ENCODE results near the gene CTNNBL1. TPM values are rescaled to one million over a fixed set of nuclear protein-coding genes. Genes with fewer than 3 reads are reported as not detected.
A peak's percentile ranks its signal among the peaks of the same experiment; 100 is the strongest.

The CTNNBL1 gene
- total RNA-seq, 1 experiment from 2014 or later, result 64.4 TPM

DNA sequence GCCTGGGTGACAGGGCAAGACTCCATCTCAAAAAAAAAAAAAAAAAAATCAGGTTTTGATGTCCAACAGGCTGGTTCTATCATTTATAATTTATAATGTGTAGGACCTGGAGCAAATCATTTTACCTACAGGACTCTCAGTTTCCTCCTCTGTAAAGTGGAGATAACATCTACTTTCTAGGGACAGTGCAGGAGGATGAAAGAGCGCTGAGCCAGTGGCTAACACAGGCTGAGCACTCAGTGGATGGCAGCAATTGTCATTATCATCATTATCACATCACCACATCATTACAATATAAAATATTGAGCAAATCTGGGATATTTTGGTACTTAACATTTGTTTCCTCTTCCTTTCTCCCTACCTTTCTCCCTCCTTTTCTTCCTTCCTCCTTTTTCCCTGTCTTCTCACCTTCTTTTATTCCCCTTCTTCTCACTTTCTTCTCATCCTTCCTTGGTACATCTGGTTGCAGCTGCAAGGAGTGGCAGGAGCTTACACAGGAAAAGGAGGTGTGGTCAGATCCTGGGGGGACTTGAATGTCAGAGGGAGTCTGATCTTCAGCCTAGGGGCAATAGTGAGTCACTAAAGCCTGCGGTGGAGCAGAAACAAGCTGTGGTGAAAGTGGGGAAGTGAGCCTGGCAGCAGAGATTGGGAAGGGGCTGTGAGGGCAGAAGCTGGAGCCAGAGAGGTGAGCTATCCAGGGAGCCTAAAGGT is 24.6 kb upstream of the CTNNBL1 start:
- Mint-ChIP-seq H3K27ac (no peak overlapping the region), H3K27me3 (ENCODE audit: low read depth) (no peaks in the 10 kb centered on the region), H3K4me3 (no peak overlapping the region), H3K4me1 (peaks cover 17% of the 10 kb centered on the region), H3K9me3 (peaks cover 12% of the 10 kb centered on the region), H3K36me3 (peaks cover 9% of the 10 kb centered on the region)
- DNase-seq (ENCODE audit: low spot score) (no peak), ATAC-seq (peak; percentile 92)
- no peak for TF ChIP-seq IRF2 (CRISPR knock-in tag; IDR thresholded peaks at IDR 0.05; ENCODE audit: borderline replicate concordance, low read depth)
- peak; percentile 90; the same call in 1 of the 2 replicates for TF ChIP-seq ZNF512 (CRISPR knock-in tag; IDR thresholded peaks at IDR 0.05; ENCODE audit: borderline replicate concordance)
- POLR2A ChIA-PET, result no interaction called here
- CTCF ChIA-PET, result interaction anchor here (0.6 to 1.7 kb wide), 11 partner anchors 8 to 636 kb away, joined by 3 to 6 read pairs (median 4); no protein-coding TSS in a partner anchor

- Mint-ChIP-seq H3K27ac (no peak overlapping the region), H3K4me3 (no peak overlapping the region), H3K27me3 (ENCODE audit: low read depth) (no peaks in the 10 kb centered on the region), H3K4me1 (peaks cover 17% of the 10 kb centered on the region), H3K9me3 (peaks cover 7% of the 10 kb centered on the region), H3K36me3 (peaks cover 3% of the 10 kb centered on the region; the same call in 1 of the 2 replicates)
- ChIA-PET CTCF (interaction anchor here (0.6 to 1.7 kb wide), 11 partner anchors 8 to 635 kb away, joined by 3 to 6 read pairs (median 4); no protein-coding TSS in a partner anchor), POLR2A (no interaction called here)
- TF ChIP-seq, protein P1, sequence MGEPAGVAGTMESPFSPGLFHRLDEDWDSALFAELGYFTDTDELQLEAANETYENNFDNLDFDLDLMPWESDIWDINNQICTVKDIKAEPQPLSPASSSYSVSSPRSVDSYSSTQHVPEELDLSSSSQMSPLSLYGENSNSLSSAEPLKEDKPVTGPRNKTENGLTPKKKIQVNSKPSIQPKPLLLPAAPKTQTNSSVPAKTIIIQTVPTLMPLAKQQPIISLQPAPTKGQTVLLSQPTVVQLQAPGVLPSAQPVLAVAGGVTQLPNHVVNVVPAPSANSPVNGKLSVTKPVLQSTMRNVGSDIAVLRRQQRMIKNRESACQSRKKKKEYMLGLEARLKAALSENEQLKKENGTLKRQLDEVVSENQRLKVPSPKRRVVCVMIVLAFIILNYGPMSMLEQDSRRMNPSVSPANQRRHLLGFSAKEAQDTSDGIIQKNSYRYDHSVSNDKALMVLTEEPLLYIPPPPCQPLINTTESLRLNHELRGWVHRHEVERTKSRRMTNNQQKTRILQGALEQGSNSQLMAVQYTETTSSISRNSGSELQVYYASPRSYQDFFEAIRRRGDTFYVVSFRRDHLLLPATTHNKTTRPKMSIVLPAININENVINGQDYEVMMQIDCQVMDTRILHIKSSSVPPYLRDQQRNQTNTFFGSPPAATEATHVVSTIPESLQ (CRISPR knock-in tag; IDR thresholded peaks at IDR 0.05), result no peak
- TF ChIP-seq HMGA2 (CRISPR knock-in tag; IDR thresholded peaks at IDR 0.05) (no peak), TP53 (CRISPR knock-in tag; IDR thresholded peaks at IDR 0.05) (no peak), RORB (CRISPR knock-in tag; IDR thresholded peaks at IDR 0.05) (no peak), ZNF423 (CRISPR knock-in tag; IDR thresholded peaks at IDR 0.05) (no peak), NR2C2 (CRISPR knock-in tag; IDR thresholded peaks at IDR 0.05) (no peak), CREB1 (CRISPR knock-in tag; IDR thresholded peaks at IDR 0.05) (no peak), CREM (CRISPR knock-in tag; IDR thresholded peaks at IDR 0.05) (no peak), MXD4 (CRISPR knock-in tag; IDR thresholded peaks at IDR 0.05; ENCODE audit: borderline replicate concordance) (no peak)
- TF ChIP-seq, protein P2, sequence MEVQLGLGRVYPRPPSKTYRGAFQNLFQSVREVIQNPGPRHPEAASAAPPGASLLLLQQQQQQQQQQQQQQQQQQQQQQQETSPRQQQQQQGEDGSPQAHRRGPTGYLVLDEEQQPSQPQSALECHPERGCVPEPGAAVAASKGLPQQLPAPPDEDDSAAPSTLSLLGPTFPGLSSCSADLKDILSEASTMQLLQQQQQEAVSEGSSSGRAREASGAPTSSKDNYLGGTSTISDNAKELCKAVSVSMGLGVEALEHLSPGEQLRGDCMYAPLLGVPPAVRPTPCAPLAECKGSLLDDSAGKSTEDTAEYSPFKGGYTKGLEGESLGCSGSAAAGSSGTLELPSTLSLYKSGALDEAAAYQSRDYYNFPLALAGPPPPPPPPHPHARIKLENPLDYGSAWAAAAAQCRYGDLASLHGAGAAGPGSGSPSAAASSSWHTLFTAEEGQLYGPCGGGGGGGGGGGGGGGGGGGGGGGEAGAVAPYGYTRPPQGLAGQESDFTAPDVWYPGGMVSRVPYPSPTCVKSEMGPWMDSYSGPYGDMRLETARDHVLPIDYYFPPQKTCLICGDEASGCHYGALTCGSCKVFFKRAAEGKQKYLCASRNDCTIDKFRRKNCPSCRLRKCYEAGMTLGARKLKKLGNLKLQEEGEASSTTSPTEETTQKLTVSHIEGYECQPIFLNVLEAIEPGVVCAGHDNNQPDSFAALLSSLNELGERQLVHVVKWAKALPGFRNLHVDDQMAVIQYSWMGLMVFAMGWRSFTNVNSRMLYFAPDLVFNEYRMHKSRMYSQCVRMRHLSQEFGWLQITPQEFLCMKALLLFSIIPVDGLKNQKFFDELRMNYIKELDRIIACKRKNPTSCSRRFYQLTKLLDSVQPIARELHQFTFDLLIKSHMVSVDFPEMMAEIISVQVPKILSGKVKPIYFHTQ (CRISPR knock-in tag; IDR thresholded peaks at IDR 0.05), result no peak
- ATAC-seq, result no peak
- DNase-seq (ENCODE audit: low spot score), result no peak
Measured at GRCh38 chr20:37669773-37670236, 24.0 kb upstream of the CTNNBL1 start.

DNA sequence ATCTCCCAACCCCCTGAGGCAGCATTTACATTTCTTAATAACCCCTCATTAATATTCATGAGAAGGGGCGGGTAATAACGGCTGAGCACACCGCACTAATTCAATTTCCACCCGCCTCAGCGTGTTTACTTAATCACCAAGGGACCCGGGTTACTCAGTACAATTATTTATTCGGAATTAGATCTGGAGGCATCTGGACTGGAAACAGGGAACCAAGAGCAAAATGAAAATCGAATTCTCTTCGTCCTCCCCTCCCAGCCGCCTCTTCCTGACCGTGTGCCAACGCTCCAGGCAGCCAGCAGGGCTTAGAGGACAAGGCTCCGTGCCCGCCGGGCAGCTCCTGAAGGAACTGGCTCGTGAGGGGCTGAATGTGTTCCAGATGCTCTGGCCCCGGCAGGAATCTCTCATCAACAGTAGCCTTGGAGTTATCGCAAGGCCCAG is 23.5 kb upstream of the CTNNBL1 start:
- Mint-ChIP-seq H3K27ac (no peak overlapping the region), H3K4me3 (no peak overlapping the region), H3K36me3 (no peaks in the 10 kb centered on the region), H3K9me3 (peaks cover 3% of the 10 kb centered on the region), H3K4me1 (peaks cover 17% of the 10 kb centered on the region), H3K27me3 (ENCODE audit: low read depth) (no peaks in the 10 kb centered on the region)
- no peak for DNase-seq (ENCODE audit: low spot score)
- ChIA-PET POLR2A (no interaction called here), CTCF (interaction anchor here (1.2 to 1.7 kb wide), 5 partner anchors 13 to 221 kb away, joined by 3 to 5 read pairs (median 3); no protein-coding TSS in a partner anchor)
- ATAC-seq, result no peak
- TF ChIP-seq ZSCAN18 (CRISPR knock-in tag; IDR thresholded peaks at IDR 0.05) (no peak), ZNF121 (CRISPR knock-in tag; IDR thresholded peaks at IDR 0.05) (no peak), ZNF263 (CRISPR knock-in tag; IDR thresholded peaks at IDR 0.05; ENCODE audit: low read depth) (no peak), MXD4 (CRISPR knock-in tag; IDR thresholded peaks at IDR 0.05; ENCODE audit: borderline replicate concordance) (no peak), SMAD4 (CRISPR knock-in tag; IDR thresholded peaks at IDR 0.05) (no peak), ZNF232 (CRISPR knock-in tag; IDR thresholded peaks at IDR 0.05) (no peak)
- TF ChIP-seq, protein P3, sequence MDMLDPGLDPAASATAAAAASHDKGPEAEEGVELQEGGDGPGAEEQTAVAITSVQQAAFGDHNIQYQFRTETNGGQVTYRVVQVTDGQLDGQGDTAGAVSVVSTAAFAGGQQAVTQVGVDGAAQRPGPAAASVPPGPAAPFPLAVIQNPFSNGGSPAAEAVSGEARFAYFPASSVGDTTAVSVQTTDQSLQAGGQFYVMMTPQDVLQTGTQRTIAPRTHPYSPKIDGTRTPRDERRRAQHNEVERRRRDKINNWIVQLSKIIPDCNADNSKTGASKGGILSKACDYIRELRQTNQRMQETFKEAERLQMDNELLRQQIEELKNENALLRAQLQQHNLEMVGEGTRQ (CRISPR knock-in tag; IDR thresholded peaks at IDR 0.05), result no peak
- TF ChIP-seq, protein P4, sequence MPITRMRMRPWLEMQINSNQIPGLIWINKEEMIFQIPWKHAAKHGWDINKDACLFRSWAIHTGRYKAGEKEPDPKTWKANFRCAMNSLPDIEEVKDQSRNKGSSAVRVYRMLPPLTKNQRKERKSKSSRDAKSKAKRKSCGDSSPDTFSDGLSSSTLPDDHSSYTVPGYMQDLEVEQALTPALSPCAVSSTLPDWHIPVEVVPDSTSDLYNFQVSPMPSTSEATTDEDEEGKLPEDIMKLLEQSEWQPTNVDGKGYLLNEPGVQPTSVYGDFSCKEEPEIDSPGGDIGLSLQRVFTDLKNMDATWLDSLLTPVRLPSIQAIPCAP (CRISPR knock-in tag; IDR thresholded peaks at IDR 0.05), result no peak
- TF ChIP-seq, protein P5, sequence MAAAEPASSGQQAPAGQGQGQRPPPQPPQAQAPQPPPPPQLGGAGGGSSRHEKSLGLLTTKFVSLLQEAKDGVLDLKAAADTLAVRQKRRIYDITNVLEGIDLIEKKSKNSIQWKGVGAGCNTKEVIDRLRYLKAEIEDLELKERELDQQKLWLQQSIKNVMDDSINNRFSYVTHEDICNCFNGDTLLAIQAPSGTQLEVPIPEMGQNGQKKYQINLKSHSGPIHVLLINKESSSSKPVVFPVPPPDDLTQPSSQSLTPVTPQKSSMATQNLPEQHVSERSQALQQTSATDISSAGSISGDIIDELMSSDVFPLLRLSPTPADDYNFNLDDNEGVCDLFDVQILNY (CRISPR knock-in tag; IDR thresholded peaks at IDR 0.05), result no peak
- TF ChIP-seq, protein P6, sequence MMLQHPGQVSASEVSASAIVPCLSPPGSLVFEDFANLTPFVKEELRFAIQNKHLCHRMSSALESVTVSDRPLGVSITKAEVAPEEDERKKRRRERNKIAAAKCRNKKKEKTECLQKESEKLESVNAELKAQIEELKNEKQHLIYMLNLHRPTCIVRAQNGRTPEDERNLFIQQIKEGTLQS (CRISPR knock-in tag; conservative IDR thresholded peaks at IDR 0.05), result no peak
